ENCODE measurements around the gene TRIM2. TPM values are rescaled to one million over a fixed set of nuclear protein-coding genes. Genes with fewer than 3 reads are reported as not detected.
"Not testable (repeated sequence)": the region's sequence is repeated elsewhere in the genome, so short reads cannot be mapped to it uniquely, and the experiment has no call there.

The TRIM2 gene
- total RNA-seq, 1 donor from 2014 or later: 0.42 TPM

DNA sequence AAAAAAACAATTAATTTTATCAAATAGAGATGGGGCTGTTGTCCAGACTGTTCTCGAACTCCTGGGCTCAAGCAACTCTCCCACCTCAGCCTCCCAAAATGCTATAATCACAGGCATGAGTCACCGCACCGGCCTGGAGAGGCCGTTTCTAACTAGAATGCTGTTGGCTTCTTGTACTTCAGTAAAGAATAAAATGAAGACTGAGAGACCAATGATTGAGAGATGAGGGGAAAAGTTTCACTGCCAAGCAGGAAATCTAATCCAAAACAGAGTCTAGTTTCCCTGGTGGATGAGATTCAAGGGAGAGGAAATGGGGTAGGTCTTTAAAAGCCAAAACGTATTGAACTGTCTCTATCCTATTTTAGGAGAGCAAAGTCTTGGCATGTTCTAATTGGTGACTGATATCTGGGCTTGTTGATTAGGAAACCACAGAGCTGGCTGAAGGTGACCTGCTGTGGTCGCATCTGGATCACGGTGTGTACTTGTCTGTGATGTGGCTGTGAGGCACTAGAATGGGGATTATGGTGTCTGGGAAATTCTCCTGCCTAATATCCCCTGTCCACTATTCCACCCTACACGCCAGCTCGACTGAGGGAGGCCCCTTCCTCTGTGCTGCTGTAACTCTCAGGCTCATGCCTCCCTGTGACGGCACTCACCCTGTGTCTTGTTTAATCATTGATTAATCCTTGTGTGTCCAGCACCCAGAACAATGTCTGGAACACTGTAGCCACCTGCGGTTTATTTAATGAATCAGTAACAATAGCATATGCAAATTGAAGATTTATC, 15.0 kb upstream of the TRIM2 start:
- intact Hi-C loops (cut with micrococcal nuclease): no loop called here

DNA sequence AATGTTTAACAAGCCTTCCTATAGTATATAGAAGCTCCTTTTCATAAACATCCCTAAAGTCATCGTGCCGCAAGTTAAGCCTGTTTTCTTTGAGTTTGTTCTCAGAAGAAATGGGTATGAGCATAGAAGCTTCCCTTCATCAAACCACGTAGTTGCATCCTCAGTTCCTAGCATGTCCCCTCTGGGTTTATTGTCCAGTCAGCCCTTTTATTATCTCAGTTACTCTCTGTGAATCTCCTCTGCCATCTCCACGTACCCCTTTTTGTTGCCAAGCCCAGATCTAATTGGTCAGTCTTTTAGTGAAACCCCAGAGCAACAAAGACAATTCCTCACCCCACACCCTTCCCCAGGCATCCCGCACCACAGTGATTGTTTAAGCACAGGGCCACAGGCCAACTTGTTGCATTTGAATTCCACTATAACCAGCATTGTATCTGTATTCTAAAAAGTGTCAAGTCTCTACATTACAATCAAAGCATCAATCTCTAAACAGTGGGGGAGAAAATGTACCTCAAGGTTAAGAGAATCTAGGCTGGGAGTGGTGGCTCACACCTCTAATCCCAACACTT, 12.4 kb upstream of the TRIM2 start:
- intact Hi-C loops (cut with micrococcal nuclease): no loop called here

- intact Hi-C loops (cut with micrococcal nuclease): no loop called here
These were observed 6.9 kb upstream of the TRIM2 start for GRCh38 chr4:153197301-153197700.

DNA sequence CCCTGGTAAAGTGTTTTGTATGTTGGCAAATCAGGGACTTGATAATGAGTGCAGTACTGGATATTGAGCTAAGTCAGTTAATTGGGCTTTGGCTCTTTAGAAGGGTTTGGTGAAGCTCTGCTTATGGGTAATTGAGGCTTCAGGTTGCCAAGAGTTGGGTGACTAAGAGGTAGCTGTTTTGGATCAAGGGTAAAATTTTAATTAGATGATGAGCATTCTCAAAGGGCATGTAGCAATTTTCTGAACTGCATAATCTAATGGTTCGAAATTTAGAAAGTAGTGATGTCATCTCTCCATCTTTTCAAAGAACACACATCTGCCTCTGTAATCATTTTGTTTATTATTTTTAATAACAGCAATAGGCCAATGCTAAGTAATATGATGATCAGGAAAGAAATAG, 5.5 kb upstream of the TRIM2 start:
- intact Hi-C loops (cut with micrococcal nuclease): no loop called here

GRCh38 chr4:153203746-153204145, 497 bp upstream of the TRIM2 start:
- intact Hi-C loops (cut with micrococcal nuclease): not testable (repeated sequence)

DNA sequence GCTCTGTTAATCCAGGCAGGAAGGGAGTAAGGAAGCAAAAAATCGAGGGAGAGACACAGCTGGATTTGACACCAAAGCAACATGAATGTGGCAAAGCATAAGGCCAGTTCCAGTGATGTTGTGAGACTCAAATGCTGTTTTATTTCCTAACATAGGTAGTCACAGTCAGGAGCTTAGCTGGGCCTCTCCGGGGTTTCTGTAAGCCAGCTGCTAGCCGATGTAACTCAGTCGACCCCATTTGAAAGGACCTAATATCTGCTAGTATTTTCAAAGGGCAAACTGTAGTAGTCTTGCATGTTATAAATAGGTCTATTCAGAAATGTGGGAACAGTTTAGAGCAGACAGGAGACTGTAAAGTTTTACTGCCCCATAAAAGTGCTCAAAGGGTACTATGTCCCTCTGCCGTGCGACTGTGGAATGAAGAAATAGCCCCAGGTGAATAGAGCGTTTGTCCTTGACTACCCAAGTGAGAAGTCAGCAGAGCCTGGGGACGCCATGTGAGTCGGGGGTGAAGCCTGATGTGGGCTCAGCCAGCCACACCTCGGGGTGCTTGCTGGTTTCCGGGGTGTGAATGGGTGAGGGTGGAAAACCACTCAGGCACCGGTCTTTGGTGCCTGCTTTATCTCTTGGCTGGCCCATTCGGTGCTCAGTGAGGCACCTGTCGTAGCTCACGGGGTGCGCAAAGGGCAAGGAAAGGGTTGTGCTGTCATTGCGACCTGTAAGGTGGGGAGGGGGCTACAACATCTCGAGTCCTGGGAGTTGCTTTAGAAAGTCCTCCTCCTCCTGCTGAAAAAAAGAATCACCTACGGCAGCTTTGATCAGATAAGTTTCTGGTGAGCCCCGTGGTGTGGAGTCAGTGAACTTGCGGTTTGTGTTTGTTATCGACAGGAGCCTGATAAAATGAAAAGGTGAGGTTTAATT, 745 bp downstream of the TRIM2 start:
- intact Hi-C loops (cut with micrococcal nuclease): no loop called here

GRCh38 chr4:153205757-153206156, 1.5 kb downstream of the TRIM2 start:
- intact Hi-C loops (cut with micrococcal nuclease): no loop called here

- intact Hi-C loops (cut with micrococcal nuclease): no loop called here
These were observed 2.3 kb downstream of the TRIM2 start for GRCh38 chr4:153206534-153206933.

GRCh38 chr4:153207027-153207426, 2.8 kb downstream of the TRIM2 start:
- intact Hi-C loops (cut with micrococcal nuclease): no loop called here

DNA sequence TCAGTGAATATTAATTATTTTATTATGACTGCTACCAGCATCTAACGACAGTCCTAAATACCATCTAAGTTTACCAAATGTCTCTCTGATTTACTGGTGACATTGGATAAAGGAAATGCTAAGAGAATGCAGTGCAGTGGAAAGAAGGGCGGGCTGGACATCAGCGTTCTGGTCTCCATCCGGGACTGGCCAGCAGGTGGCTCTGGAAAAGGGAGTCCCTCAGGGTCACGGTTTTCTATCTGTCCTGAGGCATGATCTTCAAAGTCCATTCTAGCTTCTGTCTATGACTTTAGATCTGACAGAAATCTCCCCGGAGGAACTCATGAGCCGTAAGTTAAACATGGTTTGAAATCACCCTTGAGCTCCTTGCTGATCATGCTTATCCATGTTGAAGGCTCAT, 3.3 kb downstream of the TRIM2 start:
- intact Hi-C loops (cut with micrococcal nuclease): no loop called here

DNA sequence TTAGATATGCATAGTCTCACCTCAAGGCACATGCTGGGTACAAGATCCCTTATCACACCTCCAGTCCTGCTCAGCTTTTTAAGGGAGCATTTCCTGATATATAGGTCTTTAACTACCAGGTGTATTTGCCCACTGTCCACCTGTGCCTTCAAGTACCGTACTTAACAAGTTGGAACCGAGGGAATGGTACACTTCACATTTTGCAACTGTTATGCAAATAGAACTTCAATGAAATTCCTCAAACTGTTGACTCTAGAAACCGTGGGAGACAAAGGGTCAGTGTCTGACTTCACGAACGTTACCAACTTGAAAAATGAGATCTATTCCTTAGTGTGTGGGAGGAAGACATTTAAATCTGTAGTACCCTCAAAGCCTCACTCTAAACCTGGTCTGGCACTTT, 5.2 kb downstream of the TRIM2 start:
- intact Hi-C loops (cut with micrococcal nuclease): no loop called here

- intact Hi-C loops (cut with micrococcal nuclease): no loop called here
These were observed 6.5 kb downstream of the TRIM2 start for GRCh38 chr4:153210727-153211126.

DNA sequence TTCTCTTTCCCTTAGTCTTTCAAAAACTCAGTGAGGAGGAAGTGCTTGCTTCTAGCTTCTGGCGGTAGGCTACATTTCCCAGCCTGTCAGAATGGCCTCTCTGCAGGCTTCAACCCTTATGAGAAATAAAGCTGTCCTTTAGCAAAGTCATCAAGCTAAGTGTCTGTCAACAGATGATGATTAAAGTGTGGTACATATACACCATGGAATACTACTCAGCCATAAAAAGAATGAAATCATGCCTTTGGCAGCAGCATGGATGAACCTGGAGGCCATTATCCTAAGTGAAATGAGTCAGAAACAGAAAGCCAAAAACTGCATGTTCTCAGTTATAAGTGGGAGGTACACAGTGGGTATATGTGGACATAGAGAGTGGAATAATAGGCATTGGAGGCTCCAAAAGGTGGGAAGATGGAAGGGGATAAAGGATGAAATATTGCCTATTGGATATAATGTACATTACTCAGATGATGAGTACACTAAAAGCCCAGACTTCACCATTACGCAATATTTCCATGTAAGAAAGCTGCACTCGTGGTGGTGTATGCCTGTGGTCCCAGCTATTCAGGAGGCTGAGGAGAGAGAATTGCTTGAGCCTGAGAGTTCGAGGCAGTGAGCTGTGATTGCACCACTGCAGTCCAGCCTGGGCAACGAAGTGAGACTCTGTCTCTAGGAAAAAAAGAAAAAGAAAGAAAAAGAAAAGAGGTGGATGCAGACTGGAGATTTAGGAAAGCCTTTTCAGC, 7.9 kb downstream of the TRIM2 start:
- intact Hi-C loops (cut with micrococcal nuclease): no loop called here

DNA sequence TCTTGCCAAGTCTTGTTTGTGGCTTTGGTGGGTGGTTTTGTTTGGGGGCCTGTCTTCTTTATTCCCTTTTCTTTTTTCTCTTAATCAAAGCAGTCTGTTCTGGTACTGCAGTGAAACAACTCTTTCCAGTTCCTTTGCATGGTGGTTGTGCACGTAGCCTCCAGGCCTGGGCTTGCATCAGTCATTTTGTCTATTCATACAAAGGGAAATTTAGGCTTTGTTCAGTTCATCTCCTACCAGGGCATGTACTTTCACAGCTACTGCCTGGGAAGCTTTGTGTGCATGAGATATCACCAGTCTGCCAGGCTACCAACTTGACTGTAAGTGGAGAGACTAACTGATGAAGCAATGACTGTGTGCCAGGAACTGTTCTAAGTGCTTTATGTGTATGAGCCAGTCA, 8.5 kb downstream of the TRIM2 start:
- intact Hi-C loops (cut with micrococcal nuclease): no loop called here

DNA sequence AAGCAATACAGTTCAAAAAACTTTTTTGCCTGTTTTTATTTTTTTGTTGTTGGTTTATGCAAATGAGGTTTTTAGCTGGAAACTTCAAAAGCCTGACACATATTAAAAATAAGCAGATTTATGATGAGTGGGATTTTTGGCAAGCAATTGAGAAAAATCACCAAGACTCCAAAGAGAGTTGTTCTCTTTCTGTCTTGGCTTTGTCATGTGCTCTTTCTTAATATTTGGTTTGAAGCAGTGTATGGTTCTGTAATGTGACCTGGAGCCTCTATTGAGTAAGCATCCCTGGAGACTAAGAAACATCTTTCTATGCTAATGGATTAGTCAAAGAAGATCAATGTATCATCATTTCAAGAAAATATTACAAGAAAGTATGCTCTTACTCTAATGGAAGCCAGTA, 11.7 kb downstream of the TRIM2 start:
- intact Hi-C loops (cut with micrococcal nuclease): no loop called here

GRCh38 chr4:153216546-153216945, 12.3 kb downstream of the TRIM2 start:
- intact Hi-C loops (cut with micrococcal nuclease): no loop called here

DNA sequence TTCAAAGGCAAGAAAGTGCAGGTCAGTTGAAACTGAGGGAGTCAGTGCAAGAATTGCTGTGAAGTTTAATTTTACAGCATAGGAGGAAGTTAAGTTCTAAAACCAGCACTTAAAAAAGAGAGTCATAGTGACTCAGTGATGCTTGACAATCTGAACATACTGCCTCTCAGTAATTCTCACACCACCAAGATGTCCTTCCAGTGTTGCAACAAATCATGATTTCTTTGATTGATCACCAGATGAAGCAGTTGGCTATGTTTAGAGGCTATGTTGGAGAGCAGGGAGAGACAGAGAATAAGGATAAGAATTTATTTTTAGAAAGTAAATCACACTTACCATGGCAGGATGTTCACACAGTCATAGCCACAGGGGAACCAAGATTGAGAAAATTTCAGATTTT, 13.2 kb downstream of the TRIM2 start:
- intact Hi-C loops (cut with micrococcal nuclease): no loop called here

DNA sequence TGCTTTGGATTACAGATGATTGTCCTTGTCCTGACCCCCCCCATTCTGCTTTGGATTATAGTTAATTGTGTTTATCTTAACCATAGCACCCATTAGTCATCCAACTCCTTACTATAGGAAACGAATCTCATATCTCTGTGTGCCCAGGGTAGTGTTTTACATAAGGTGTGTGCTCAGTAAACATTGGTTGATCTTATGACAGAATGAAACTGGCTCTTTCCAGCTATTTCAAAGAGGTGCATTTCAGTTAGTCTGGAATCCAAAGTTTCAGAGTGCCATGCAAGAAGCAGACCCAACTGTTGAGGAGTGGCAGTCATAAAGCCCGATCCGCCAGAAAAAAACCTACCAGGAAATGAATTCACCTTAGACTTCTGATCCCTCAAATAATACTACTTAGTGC, 14.7 kb downstream of the TRIM2 start:
- intact Hi-C loops (cut with micrococcal nuclease): no loop called here

DNA sequence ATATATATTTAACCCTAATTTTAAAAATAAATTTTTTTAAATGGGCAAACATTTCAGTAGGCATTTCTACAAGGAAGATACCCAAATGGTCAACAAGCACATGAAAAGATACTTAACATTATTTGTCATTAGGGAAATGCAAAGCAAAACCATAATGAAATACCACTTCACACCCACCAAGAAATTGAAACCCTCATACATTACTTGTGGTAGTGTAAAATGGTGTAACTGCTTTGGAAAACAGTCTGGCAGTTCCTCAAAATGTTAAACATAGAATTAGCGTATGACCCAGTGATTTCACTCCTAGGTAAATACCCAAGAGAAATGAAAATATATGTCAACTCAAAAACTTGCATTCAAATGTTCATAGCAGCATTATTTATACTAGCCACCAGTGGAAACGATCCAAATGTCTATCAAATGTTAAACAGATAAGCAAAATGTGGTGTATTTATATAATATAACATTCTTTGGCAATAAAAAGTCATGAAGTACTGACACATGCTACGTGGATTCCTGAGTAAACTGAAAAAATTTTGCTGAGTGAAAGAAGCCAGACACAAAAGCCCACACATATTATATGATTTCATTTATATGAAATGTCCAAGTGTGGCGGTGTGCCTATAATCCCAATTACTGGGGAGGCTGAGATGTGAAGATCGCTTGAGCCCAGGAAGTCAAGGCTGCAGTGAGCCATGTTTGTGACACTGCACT, 16.6 kb downstream of the TRIM2 start:
- intact Hi-C loops (cut with micrococcal nuclease): loop anchor here (5.0 kb wide), 1 partner anchor 64 kb away; no protein-coding TSS in a partner anchor
